Measurements from ENCODE around the gene KCNMB1. TPM values are rescaled to one million over a fixed set of nuclear protein-coding genes. Genes with fewer than 3 reads are reported as not detected.

Gene KCNMB1
- total and polyA plus RNA-seq, 5 donors, result 0.97 to 2.8 (median 1.4) TPM

- H3K4me1 ChIP-seq (ENCODE audit: control insufficient read depth, insufficient read depth, low read length), result no peaks in the 10 kb centered on the region
- no peak overlapping the region for H3K27ac ChIP-seq (ENCODE audit: low read length)
- no peaks in the 10 kb centered on the region for H3K9me3 ChIP-seq (ENCODE audit: control insufficient read depth, low read length)
- H3K27me3 ChIP-seq (ENCODE audit: control insufficient read depth, insufficient read depth), result no peaks in the 10 kb centered on the region
- ATAC-seq (no peak), DNase-seq (no peak)
- WGBS, result 96% methylated on average over 2 of the region's 2 CpGs
- intact Hi-C loops (cut with DNase I), result no loop called here
- H3K4me3 ChIP-seq (ENCODE audit: low read length), result no peak overlapping the region
These were observed 13.3 kb upstream of the KCNMB1 start for GRCh38 chr5:170402508-170402907.

- no peak overlapping the region for H3K27ac ChIP-seq (ENCODE audit: low read length)
- H3K4me1 ChIP-seq (ENCODE audit: control insufficient read depth, insufficient read depth, low read length), result no peaks in the 10 kb centered on the region
- ATAC-seq (no peak), DNase-seq (no peak)
- WGBS, result 79% methylated on average over 2 of the region's 2 CpGs
- no peaks in the 10 kb centered on the region for H3K9me3 ChIP-seq (ENCODE audit: control insufficient read depth, low read length)
- no peak overlapping the region for H3K4me3 ChIP-seq (ENCODE audit: low read length)
- no peaks in the 10 kb centered on the region for H3K27me3 ChIP-seq (ENCODE audit: control insufficient read depth, insufficient read depth)
- intact Hi-C loops (cut with DNase I), result no loop called here
These were observed 7.9 kb upstream of the KCNMB1 start for GRCh38 chr5:170397059-170397458.

DNA sequence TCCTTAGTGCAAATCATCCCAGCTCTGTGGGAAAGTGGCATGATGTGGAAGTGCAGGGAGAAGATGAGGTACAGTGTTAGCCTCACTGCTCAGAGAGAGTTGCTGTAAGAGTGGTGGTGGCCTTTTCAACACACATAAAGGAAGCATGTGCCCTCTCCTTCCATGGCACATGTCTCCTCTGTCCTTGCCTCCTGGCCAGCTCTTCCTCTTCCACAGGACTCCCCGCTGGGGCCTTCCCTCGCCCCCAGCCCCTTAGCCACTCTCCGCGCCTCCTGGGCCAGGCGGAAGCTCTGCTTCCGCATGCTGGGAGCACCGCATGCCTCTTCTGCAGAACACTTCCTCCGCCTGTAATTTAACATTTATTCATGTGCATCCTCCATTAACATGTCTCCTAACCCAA is 4.8 kb upstream of the KCNMB1 start:
- H3K27me3 ChIP-seq (ENCODE audit: control insufficient read depth, insufficient read depth), result no peaks in the 10 kb centered on the region
- intact Hi-C loops (cut with DNase I), result no loop called here
- H3K4me3 ChIP-seq (ENCODE audit: low read length), result no peak overlapping the region
- peak in 1 of 3 donors; percentile 63 for DNase-seq
- peak; percentile 25 to 30 for ATAC-seq
- WGBS, result 66% methylated on average over 8 of the region's 8 CpGs
- H3K4me1 ChIP-seq (ENCODE audit: control insufficient read depth, insufficient read depth, low read length), result no peaks in the 10 kb centered on the region
- H3K9me3 ChIP-seq (ENCODE audit: control insufficient read depth, low read length), result no peaks in the 10 kb centered on the region
- H3K27ac ChIP-seq (ENCODE audit: low read length), result no peak overlapping the region

DNA sequence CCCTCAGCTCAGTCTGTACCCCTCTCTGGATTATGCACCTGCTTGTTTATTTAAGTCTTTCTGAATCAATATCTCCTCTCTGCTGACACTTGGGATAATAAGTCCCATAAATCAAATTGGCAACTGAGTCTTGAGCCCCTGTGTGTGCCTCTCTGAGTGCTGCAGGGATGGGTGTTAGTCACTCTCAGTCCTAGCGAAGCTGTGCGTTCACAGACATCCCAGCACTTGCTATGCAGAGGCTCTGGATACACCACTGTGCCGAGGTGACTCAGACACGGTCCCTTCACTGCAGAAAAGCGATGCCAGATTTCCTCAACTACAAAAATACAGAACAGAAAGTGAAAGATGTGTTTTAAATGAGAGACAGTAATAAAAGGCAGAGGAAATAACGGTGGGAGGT is 4.1 kb upstream of the KCNMB1 start:
- H3K9me3 ChIP-seq (ENCODE audit: control insufficient read depth, low read length), result no peaks in the 10 kb centered on the region
- 75% methylated on average over 6 of the region's 6 CpGs for WGBS
- no peaks in the 10 kb centered on the region for H3K27me3 ChIP-seq (ENCODE audit: control insufficient read depth, insufficient read depth)
- ATAC-seq (no peak), DNase-seq (no peak)
- no peak overlapping the region for H3K27ac ChIP-seq (ENCODE audit: low read length)
- no peaks in the 10 kb centered on the region for H3K4me1 ChIP-seq (ENCODE audit: control insufficient read depth, insufficient read depth, low read length)
- intact Hi-C loops (cut with DNase I), result no loop called here
- no peak overlapping the region for H3K4me3 ChIP-seq (ENCODE audit: low read length)

DNA sequence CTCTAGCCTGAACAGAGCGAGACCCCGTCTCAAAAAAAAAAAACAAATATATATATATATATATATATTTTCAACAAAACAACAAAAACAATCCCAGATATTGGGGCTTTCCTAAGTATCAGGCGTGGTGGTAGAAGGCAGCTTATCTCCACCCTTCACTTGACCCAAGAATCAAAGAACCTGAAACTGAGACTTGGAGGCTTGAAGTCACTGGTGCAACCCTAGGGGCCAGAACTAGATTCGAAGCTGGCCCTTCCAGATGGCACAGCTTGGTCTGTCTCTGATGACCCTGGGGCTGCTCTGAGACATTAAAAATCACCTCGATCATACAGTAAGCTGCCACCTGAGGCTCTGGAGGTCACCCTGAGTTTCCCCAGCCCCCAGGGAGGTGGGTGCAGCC is 1.3 kb upstream of the KCNMB1 start:
- WGBS, result 92% methylated on average over 5 of the region's 5 CpGs
- Histone ChIP-seq H3K4me1 (ENCODE audit: control insufficient read depth, insufficient read depth, low read length) (no peaks in the 10 kb centered on the region), H3K4me3 (ENCODE audit: low read length) (no peak overlapping the region), H3K9me3 (ENCODE audit: control insufficient read depth, low read length) (no peaks in the 10 kb centered on the region), H3K27ac (ENCODE audit: low read length) (no peak overlapping the region), H3K27me3 (ENCODE audit: control insufficient read depth, insufficient read depth) (no peaks in the 10 kb centered on the region)
- DNase-seq, result no peak
- ATAC-seq, result no peak
- intact Hi-C loops (cut with DNase I), result no loop called here

DNA sequence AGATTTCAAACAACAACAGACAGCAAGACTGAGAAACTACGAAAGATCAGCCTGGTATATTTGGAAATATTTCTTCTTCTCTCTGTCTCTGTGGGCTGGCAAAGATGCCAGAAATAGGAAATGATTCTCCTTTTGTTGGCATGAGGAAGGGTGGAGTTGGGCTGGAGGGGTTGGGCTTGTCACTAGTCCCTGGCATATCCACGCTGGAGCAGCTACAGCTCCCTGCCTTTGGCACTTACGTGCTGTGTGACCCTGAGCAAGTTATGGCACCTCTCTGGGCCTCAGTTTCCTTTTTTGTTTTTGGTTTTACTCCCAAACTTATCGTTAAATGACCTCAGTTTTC is 354 bp upstream of the KCNMB1 start:
- no peaks in the 10 kb centered on the region for H3K9me3 ChIP-seq (ENCODE audit: control insufficient read depth, low read length)
- 55% methylated on average over 4 of the region's 4 CpGs for WGBS
- H3K27me3 ChIP-seq (ENCODE audit: control insufficient read depth, insufficient read depth), result no peaks in the 10 kb centered on the region
- DNase-seq (peak in 2 of 3 donors; percentile 32 to 62), ATAC-seq (peak; percentile 15 to 66)
- intact Hi-C loops (cut with DNase I), result no loop called here
- peak overlapping the region; percentile 29 for H3K4me3 ChIP-seq (ENCODE audit: low read length)
- H3K4me1 ChIP-seq (ENCODE audit: control insufficient read depth, insufficient read depth, low read length), result no peaks in the 10 kb centered on the region
- no peak overlapping the region for H3K27ac ChIP-seq (ENCODE audit: low read length)

DNA sequence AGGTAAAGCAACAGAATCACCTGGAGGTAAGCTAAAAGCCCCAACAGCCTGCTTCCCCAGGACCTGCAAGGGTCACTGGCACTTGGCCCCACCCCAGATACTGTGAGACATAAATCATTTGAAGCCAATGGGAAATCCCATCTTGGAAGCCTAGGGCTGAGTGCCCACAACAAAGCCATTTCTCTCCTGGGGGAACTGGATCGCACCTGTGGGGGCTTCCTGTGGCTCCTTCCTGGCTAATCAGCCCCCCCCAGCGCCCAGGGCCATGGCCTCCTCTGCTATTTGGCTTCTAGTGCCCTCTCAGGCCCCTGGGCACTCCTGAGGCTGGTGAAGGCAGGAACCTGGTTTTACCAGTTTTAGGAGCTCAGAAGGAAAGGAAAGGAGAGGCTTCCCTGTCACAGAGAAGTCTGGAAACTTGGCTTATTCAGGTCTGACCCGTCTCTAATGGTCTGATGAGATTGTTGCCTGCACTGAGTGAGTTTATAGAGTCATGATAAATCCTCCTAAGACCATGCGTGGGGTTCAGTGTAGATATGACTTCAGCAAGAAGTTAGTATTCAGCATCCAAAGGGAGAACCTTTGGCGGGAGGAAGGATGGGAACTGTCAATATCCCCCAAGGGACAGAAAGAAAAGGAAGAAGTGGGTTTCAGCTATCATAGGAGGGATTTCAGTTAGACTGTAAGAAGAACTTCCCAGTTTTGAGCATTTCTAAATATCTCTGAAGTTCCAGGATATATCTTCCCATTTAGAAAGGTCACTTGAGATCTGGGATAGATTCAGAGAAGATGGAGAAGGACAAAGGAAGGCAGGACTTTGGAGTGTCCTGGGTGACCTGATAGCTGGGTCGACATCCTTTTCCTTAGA is 1.2 kb downstream of the KCNMB1 start:
- no peaks in the 10 kb centered on the region for H3K9me3 ChIP-seq (ENCODE audit: control insufficient read depth, low read length)
- no peaks in the 10 kb centered on the region for H3K27me3 ChIP-seq (ENCODE audit: control insufficient read depth, insufficient read depth)
- no peaks in the 10 kb centered on the region for H3K4me1 ChIP-seq (ENCODE audit: control insufficient read depth, insufficient read depth, low read length)
- no peak overlapping the region for H3K27ac ChIP-seq (ENCODE audit: low read length)
- H3K4me3 ChIP-seq (ENCODE audit: low read length), result no peak overlapping the region
- intact Hi-C loops (cut with DNase I), result no loop called here
- DNase-seq (no peak), ATAC-seq (no peak)
- WGBS, result 66% methylated on average over 6 of the region's 6 CpGs

- Histone ChIP-seq H3K4me1 (ENCODE audit: control insufficient read depth, insufficient read depth, low read length) (no peaks in the 10 kb centered on the region), H3K9me3 (ENCODE audit: control insufficient read depth, low read length) (no peaks in the 10 kb centered on the region), H3K27ac (ENCODE audit: low read length) (no peak overlapping the region), H3K27me3 (ENCODE audit: control insufficient read depth, insufficient read depth) (no peaks in the 10 kb centered on the region), H3K4me3 (ENCODE audit: low read length) (no peak overlapping the region)
- DNase-seq (no peak), ATAC-seq (no peak)
- 83% methylated on average over 8 of the region's 8 CpGs for WGBS
- intact Hi-C loops (cut with DNase I), result no loop called here
These were observed 2.3 kb downstream of the KCNMB1 start for GRCh38 chr5:170386743-170387395.

- Histone ChIP-seq H3K9me3 (ENCODE audit: control insufficient read depth, low read length) (no peaks in the 10 kb centered on the region), H3K27me3 (ENCODE audit: control insufficient read depth, insufficient read depth) (no peaks in the 10 kb centered on the region), H3K4me3 (ENCODE audit: low read length) (no peak overlapping the region), H3K27ac (ENCODE audit: low read length) (no peak overlapping the region), H3K4me1 (ENCODE audit: control insufficient read depth, insufficient read depth, low read length) (no peaks in the 10 kb centered on the region)
- intact Hi-C loops (cut with DNase I), result no loop called here
- no peak for ATAC-seq
- no peak for DNase-seq
- WGBS, result 89% methylated on average over 5 of the region's 5 CpGs
These were observed 5.9 kb downstream of the KCNMB1 start for GRCh38 chr5:170383227-170383626.

- DNase-seq, result no peak
- 65% methylated on average over 2 of the region's 2 CpGs for WGBS
- H3K27ac ChIP-seq (ENCODE audit: low read length), result no peak overlapping the region
- no peaks in the 10 kb centered on the region for H3K27me3 ChIP-seq (ENCODE audit: control insufficient read depth, insufficient read depth)
- H3K4me1 ChIP-seq (ENCODE audit: control insufficient read depth, insufficient read depth, low read length), result no peaks in the 10 kb centered on the region
- ATAC-seq, result no peak
- intact Hi-C loops (cut with DNase I), result no loop called here
- no peaks in the 10 kb centered on the region for H3K9me3 ChIP-seq (ENCODE audit: control insufficient read depth, low read length)
- H3K4me3 ChIP-seq (ENCODE audit: low read length), result no peak overlapping the region
These were observed 6.4 kb downstream of the KCNMB1 start for GRCh38 chr5:170382790-170383189.

- ATAC-seq (no peak), DNase-seq (no peak)
- no peak overlapping the region for H3K4me3 ChIP-seq (ENCODE audit: low read length)
- intact Hi-C loops (cut with DNase I), result no loop called here
- no peaks in the 10 kb centered on the region for H3K27me3 ChIP-seq (ENCODE audit: control insufficient read depth, insufficient read depth)
- H3K27ac ChIP-seq (ENCODE audit: low read length), result no peak overlapping the region
- H3K9me3 ChIP-seq (ENCODE audit: control insufficient read depth, low read length), result no peaks in the 10 kb centered on the region
- WGBS, result 61% methylated on average over 3 of the region's 3 CpGs
- H3K4me1 ChIP-seq (ENCODE audit: control insufficient read depth, insufficient read depth, low read length), result no peaks in the 10 kb centered on the region
These were observed 8.7 kb downstream of the KCNMB1 start for GRCh38 chr5:170380361-170380951.
